ENCODE measurements around the gene SPTBN1.

DNA sequence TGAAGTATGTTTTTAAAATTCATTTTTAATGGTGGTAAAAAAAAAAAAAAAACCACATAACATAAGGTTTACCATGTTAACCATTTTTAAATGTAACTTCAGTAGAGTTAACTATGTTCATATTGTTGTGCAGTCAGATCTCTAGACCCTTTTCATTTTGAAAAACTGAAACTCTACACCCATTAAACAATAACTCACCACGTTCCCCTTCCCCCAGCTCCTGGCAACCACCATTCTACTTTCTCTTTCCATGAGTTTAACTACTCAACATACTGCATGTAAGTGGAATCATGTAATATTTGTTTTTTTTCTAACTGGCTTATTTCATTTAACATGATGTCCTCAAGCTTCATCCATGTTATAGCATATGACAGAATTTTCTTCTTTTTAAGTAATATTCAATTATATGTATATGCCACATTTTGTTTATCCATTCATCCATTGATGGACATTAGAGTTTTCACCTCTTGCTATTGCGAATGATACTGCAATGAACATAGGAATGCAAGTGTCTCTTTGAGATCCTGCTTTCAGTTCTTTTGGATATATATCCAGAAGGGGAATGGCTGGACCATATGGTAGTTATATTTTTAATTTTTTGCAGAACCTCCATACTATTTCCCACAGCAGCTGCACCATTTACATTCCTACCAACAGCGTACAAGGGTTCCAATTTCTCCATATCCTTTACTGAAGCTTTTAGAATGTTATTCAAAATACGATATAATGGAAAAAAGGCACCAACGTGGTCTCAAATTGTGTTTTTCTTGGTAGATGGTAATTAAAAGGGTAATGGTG is 91.0 kb downstream of the SPTBN1 start:
- TF ChIP-seq, protein P1, sequence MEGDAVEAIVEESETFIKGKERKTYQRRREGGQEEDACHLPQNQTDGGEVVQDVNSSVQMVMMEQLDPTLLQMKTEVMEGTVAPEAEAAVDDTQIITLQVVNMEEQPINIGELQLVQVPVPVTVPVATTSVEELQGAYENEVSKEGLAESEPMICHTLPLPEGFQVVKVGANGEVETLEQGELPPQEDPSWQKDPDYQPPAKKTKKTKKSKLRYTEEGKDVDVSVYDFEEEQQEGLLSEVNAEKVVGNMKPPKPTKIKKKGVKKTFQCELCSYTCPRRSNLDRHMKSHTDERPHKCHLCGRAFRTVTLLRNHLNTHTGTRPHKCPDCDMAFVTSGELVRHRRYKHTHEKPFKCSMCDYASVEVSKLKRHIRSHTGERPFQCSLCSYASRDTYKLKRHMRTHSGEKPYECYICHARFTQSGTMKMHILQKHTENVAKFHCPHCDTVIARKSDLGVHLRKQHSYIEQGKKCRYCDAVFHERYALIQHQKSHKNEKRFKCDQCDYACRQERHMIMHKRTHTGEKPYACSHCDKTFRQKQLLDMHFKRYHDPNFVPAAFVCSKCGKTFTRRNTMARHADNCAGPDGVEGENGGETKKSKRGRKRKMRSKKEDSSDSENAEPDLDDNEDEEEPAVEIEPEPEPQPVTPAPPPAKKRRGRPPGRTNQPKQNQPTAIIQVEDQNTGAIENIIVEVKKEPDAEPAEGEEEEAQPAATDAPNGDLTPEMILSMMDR (IDR thresholded peaks at IDR 0.05) = no peak
- no peak for TF ChIP-seq POLR2A (IDR thresholded peaks at IDR 0.05)
